Mucosa of descending colon (tissue), 3 donors: ENCODE data around the gene SMARCD2. TPM values are rescaled to one million over a fixed set of nuclear protein-coding genes. Genes with fewer than 3 reads are reported as not detected.
"Not testable (repeated sequence)": the region's sequence is repeated elsewhere in the genome, so short reads cannot be mapped to it uniquely, and the experiment has no call there.

Experiments used
- ATAC-seq: fragments of 200-7000 bp; cut with Tn5 transposase; one replicate; pipeline ENCODE4 v1.9.1; 2020; ENCODE audit warnings: mild to moderate bottlenecking, moderate library complexity
- DNase-seq, 3 donors: peaks; one replicate each; pipeline ENCODE4 v3.0.0-alpha.2; 2020
- H3K36me3 ChIP-seq: fragments of 200-600 bp; one replicate; pipeline ENCODE4 v1.8.0; 2021; ENCODE audit warnings: low read depth, mild to moderate bottlenecking
- H3K4me1 ChIP-seq: fragments of 200-600 bp; one replicate; pipeline ENCODE4 v1.8.0; 2021; ENCODE audit warnings: low read depth, mild to moderate bottlenecking
- H3K4me3 ChIP-seq: fragments of 200-600 bp; one replicate; pipeline ENCODE4 v1.8.0; 2021; ENCODE audit warnings: mild to moderate bottlenecking
- H3K9me3 ChIP-seq: fragments of 200-600 bp; one replicate; pipeline ENCODE4 v1.8.0; 2021; ENCODE audit warnings: mild to moderate bottlenecking
- intact Hi-C, 2 donors: fragments of 100-400 bp; cut with DNase I in 1 of 2; cut with micrococcal nuclease in 1 of 2; formaldehyde crosslinking; loops; one replicate each; pipeline versions ENCODE4 v1.11.0 to v1.11.1; 2022; cut with DNase I, micrococcal nuclease
- total RNA-seq, 3 donors: library from RNA; stranded (reverse); fragmentation: NEBNext Ultra II Directional in 2 of 3; extraction: Animal tissue kit (Norgen Biotek cat#: 25700) in 2 of 3; gene quantifications; one replicate each; pipeline versions ENCODE4 v1.2.1 to v1.2.4, GENCODE V29; 2021 to 2023
- TF ChIP-seq, protein P1 (sequence below): fragments of 200-600 bp; IDR thresholded peaks from one replicate; pipeline ENCODE4 v1.8.0; 2022; ENCODE audit warnings: antibody characterized with exemption, mild to moderate bottlenecking
- donor health status: DM: no; HTN: no; CAD: no; lungs with moderate emphysema.
- donor health status: DM: no; HTN: no; CAD: no.
- donor health status: DM: no; HTN: yes; CAD: no.

Gene SMARCD2
- total RNA-seq, 3 donors from 2014 or later: 76.6 to 82.1 (median 80.4) TPM

DNA sequence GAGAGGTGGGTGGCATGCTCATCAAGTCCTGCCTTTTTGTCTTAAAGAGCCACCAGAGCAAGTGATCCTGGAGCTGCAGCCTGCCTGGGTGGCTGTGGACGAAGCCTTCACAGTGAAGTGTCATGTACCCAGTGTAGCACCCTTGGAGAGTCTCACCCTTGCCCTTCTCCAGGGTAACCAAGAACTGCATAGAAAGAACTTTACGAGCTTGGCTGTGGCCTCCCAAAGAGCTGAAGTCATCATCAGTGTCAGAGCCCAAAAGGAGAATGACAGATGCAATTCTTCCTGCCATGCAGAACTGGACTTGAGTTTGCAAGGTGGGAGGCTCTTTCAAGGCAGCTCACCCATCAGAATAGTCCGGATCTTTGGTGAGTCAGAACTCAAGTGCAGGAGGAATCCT, 16.8 kb upstream of the SMARCD2 start:
- Histone ChIP-seq H3K4me1 (no peaks in the 10 kb centered on the region), H3K4me3 (no peak overlapping the region), H3K36me3 (no peaks in the 10 kb centered on the region), H3K9me3 (no peaks in the 10 kb centered on the region)
- ATAC-seq: no peak
- intact Hi-C loops: no loop called here
- TF ChIP-seq, protein P1, sequence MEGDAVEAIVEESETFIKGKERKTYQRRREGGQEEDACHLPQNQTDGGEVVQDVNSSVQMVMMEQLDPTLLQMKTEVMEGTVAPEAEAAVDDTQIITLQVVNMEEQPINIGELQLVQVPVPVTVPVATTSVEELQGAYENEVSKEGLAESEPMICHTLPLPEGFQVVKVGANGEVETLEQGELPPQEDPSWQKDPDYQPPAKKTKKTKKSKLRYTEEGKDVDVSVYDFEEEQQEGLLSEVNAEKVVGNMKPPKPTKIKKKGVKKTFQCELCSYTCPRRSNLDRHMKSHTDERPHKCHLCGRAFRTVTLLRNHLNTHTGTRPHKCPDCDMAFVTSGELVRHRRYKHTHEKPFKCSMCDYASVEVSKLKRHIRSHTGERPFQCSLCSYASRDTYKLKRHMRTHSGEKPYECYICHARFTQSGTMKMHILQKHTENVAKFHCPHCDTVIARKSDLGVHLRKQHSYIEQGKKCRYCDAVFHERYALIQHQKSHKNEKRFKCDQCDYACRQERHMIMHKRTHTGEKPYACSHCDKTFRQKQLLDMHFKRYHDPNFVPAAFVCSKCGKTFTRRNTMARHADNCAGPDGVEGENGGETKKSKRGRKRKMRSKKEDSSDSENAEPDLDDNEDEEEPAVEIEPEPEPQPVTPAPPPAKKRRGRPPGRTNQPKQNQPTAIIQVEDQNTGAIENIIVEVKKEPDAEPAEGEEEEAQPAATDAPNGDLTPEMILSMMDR: no peak
- no peak for DNase-seq

DNA sequence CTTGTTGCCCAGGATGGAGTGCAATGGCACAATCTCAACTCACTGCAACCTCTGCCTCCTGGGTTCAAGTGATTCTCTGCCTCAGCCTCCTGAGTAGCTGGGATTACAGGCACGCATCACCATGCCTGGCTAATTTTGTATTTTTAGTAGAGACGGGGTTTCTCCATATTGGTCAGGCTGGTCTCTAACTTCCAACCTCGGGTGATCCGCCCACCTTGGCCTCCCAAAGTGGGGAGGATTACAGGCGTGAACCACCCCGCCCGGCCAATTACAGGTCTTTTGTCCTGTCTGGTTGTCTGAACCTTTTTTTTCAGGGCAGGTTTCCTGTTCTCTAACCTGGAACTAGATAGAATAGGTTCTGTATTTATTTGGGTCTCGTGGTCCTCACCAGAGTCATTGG, 13.9 kb upstream of the SMARCD2 start:
- ATAC-seq, intact Hi-C loops: not testable (repeated sequence)

DNA sequence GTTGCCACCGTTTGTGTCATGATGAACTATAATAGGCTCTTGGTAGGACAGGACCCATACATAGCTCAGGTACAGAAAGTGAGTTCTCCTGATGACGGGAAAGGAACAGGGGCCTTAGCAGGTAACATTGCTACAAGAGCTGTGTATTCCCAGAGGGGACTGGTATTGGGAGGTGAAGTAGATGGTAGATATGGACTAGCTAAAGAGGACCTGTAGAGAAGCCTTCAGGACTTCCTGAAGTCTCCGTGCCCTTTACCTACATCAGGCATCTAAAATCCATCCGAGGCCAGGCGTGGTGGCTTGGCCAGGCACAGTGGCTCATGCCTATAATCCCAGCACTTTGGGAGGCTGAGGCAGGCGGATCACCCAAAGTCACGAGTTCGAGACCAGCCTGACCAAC, 12.7 kb upstream of the SMARCD2 start:
- DNase-seq (no peak), ATAC-seq (no peak)
- no peaks in the 10 kb centered on the region for H3K36me3 ChIP-seq
- TF ChIP-seq, protein P1: no peak
- H3K4me1 ChIP-seq: no peaks in the 10 kb centered on the region
- no peak overlapping the region for H3K4me3 ChIP-seq
- no peaks in the 10 kb centered on the region for H3K9me3 ChIP-seq
- intact Hi-C loops: no loop called here

More for the DNA sequence above, 13.9 kb upstream of the SMARCD2 start:
- H3K4me1 ChIP-seq, H3K36me3 ChIP-seq, H3K9me3 ChIP-seq, DNase-seq, H3K4me3 ChIP-seq: not testable (repeated sequence)

DNA sequence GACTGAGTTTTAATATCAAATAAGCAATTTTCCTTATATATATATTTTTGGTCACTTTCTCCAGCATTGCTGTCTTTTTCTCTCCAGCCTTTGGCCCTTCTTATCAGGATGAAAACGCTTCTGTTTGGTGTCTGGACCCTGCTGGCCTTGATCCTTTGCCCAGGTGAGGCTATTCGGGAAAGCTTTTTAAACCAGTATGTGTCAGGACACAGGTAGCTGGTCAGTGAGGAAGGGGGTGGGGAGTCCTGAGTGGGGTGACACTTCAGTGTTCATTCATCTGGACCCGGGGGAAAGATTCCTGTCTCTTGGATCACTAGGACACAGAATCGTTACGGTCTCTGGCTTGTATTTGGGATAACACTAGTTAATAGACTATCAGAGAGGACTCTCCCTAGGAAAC, 12.2 kb upstream of the SMARCD2 start:
- no peaks in the 10 kb centered on the region for H3K4me1 ChIP-seq
- H3K9me3 ChIP-seq: no peaks in the 10 kb centered on the region
- intact Hi-C loops: no loop called here
- H3K4me3 ChIP-seq: no peak overlapping the region
- no peaks in the 10 kb centered on the region for H3K36me3 ChIP-seq
- no peak for DNase-seq
- no peak for ATAC-seq
- TF ChIP-seq, protein P1: no peak

DNA sequence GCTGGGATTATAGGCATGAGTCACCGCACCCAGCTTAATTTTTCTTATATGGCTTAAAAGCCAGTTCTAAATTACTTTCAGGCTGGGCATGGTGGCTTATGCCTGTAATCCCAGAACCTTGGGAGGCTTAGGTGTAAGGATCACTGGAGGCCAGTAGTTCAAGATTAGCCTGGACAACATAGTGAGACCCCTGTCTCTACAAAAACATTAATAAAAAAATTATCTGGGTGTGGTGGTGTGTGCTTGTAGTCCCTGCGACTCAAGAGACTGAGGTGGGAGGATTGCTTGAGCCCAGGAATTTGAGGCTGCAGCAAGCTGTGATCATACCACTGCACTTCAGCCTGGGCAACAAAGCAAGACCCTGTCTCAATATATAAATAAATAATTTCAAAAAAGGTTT, 10.8 kb upstream of the SMARCD2 start:
- H3K4me1 ChIP-seq: no peaks in the 10 kb centered on the region
- ATAC-seq: no peak
- no peak for DNase-seq
- no peak overlapping the region for H3K4me3 ChIP-seq
- intact Hi-C loops: no loop called here
- H3K36me3 ChIP-seq: no peaks in the 10 kb centered on the region
- TF ChIP-seq, protein P1: no peak
- no peaks in the 10 kb centered on the region for H3K9me3 ChIP-seq

DNA sequence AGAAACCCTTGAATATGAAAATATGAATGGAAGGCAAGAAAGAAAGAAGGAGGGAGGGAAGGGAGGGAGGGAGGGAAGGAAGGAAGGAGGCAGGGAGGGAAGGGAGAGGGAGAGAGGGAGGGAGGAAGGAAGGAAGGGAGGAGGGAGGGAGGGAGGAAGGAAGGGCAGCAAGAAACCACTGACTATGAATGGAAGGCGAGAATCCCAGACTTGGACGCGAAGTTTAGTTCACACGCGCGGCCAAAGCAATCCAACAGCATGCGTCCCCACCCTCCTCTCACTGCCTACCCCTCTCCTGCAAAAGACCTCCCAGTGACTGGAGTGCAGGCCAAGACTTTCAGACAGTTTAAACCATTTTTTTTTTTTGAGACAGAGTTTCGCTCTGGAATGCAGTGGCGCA, 7.9 kb upstream of the SMARCD2 start:
- Histone ChIP-seq H3K4me1 (no peaks in the 10 kb centered on the region), H3K36me3 (no peaks in the 10 kb centered on the region), H3K4me3 (no peak overlapping the region), H3K9me3 (no peaks in the 10 kb centered on the region)
- intact Hi-C loops: no loop called here
- ATAC-seq (no peak), DNase-seq (no peak)
- TF ChIP-seq, protein P1: no peak
